ENCODE measurements around the gene GSE1.

DNA sequence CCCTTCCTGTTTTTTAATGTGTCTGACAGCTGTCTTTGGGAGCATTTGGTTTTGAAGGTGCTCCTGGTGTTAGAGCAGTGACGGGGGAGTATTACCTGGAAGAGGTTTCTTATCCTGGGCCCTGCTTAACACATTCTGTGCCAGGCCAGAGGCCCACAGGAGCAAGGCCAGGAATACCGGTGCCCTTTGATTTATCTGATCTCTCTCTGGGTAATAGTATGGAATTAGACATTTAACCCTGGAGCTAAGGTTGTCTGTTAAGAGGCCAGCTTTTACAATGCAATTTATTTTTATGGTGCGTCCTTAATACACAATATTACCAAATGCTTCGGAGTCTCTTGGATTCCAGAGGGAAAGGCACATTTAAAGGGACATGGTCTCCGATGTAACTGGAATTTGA is 37.2 kb upstream of the GSE1 start:
- TF ChIP-seq, protein P1, sequence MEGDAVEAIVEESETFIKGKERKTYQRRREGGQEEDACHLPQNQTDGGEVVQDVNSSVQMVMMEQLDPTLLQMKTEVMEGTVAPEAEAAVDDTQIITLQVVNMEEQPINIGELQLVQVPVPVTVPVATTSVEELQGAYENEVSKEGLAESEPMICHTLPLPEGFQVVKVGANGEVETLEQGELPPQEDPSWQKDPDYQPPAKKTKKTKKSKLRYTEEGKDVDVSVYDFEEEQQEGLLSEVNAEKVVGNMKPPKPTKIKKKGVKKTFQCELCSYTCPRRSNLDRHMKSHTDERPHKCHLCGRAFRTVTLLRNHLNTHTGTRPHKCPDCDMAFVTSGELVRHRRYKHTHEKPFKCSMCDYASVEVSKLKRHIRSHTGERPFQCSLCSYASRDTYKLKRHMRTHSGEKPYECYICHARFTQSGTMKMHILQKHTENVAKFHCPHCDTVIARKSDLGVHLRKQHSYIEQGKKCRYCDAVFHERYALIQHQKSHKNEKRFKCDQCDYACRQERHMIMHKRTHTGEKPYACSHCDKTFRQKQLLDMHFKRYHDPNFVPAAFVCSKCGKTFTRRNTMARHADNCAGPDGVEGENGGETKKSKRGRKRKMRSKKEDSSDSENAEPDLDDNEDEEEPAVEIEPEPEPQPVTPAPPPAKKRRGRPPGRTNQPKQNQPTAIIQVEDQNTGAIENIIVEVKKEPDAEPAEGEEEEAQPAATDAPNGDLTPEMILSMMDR (IDR thresholded peaks at IDR 0.05) = no peak
- no peak for TF ChIP-seq POLR2A (IDR thresholded peaks at IDR 0.05)
